NB4 (cell line): ENCODE results near the gene MRPL36.

Experiments
- DNase-seq: peaks from one replicate; pipeline ENCODE4 v3.0.0; 2010; ENCODE audit warnings: low read depth
- H3K4me3 ChIP-seq: one replicate; pipeline ENCODE4 v1.5.1; 2011; ENCODE audit warnings: mild to moderate bottlenecking, low read depth, low read length, moderate library complexity
- CTCF ChIP-seq: IDR thresholded peaks from one replicate; pipeline ENCODE4 v1.5.1; 2012; ENCODE audit warnings: low read depth, low read length
- MYC ChIP-seq: IDR thresholded peaks from 2 replicates; pipeline ENCODE4 v1.6.1; 2011; ENCODE audit warnings: low read depth, low read length
- POLR2A ChIP-seq: IDR thresholded peaks from 2 replicates; pipeline ENCODE4 v1.6.1; 2011; ENCODE audit warnings: mild to moderate bottlenecking; ENCODE audit not compliant: insufficient read length; ENCODE audit errors: extremely low read depth
- TF ChIP-seq, protein P1 (sequence below): IDR thresholded peaks from 2 replicates; pipeline ENCODE4 v1.6.1; 2011; ENCODE audit warnings: low read depth, low read length

Gene MRPL36

GRCh38 chr5:1753490-1753889 is 46.1 kb downstream of the MRPL36 start:
- TF ChIP-seq, protein P1, sequence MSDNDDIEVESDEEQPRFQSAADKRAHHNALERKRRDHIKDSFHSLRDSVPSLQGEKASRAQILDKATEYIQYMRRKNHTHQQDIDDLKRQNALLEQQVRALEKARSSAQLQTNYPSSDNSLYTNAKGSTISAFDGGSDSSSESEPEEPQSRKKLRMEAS, result no peak
- TF ChIP-seq POLR2A (no peak), MYC (no peak)
- no peak overlapping the region for H3K4me3 ChIP-seq
- DNase-seq, result no peak

GRCh38 chr5:1752881-1753280 is 46.8 kb downstream of the MRPL36 start:
- TF ChIP-seq, protein P1, result no peak
- TF ChIP-seq POLR2A (no peak), CTCF (no peak), MYC (no peak)
- no peak for DNase-seq
- H3K4me3 ChIP-seq, result no peak overlapping the region

GRCh38 chr5:1751864-1752822 is 47.5 kb downstream of the MRPL36 start:
- TF ChIP-seq CTCF, result no peak
- DNase-seq, result no peak
- H3K4me3 ChIP-seq, result no peak overlapping the region

GRCh38 chr5:1751026-1751863 is 48.4 kb downstream of the MRPL36 start:
- TF ChIP-seq POLR2A, result no peak
- no peak for TF ChIP-seq MYC
- TF ChIP-seq CTCF, result no peak
- TF ChIP-seq, protein P1, result no peak
- H3K4me3 ChIP-seq, result no peak overlapping the region
- DNase-seq, result no peak

DNA sequence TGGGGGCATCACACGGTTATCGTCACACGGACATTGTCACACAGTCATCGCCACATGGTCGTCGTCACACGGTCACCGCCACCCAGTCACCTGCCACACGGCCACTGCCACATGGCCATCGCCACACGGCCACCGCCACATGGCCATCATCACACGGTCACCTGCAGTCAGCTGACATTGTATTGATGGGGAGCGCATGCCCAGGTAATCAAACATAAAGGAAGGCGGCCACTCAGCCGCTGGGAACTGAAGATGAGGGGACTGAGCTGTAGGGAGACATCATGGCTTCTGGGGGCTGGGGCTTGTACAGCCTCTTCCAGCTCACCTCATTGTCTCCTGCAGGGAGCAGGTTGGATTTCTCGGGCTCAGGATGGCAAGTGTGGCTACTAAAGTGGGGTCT is 49.2 kb downstream of the MRPL36 start:
- no peak for DNase-seq
- no peak for TF ChIP-seq POLR2A
- no peak for TF ChIP-seq MYC
- H3K4me3 ChIP-seq, result no peak overlapping the region

DNA sequence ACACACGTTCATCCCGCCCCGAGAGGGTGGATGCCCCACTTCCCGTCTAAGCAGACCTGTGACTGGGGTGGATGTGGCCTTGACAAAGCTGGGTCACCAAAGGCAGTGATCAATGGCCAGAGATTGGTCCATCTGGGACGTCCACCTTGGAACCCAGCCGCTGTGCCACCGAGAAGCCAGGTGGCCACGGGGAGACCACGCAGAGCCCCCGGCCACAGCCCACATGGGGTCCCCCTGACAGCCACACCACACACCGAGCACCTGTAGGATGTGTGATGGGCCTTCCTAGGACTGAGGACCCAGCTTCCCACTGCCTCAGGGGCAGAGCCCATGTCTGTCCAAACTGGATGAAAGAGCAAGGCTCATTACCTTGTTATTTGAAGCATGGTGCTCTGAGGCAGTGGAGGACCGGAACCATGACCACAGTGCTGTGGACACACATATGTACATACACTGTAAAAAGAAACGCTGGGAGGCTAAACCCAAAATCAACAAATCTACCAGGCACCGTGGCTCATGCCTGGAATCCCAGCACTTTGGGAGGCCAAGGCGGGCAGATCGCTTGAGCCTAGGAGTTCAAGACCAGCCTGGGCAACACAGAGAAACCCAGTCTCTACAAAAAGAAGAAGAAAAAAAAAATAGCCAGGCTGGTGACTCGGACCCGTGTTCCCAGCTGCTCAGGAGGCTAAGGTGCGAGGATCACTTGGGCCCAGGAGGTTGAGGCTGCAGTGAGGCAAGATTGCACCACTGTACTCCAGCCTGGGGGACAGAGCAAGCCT is 50.1 kb downstream of the MRPL36 start:
- no peak overlapping the region for H3K4me3 ChIP-seq
- TF ChIP-seq POLR2A, result no peak
- DNase-seq, result no peak

- no peak overlapping the region for H3K4me3 ChIP-seq
- TF ChIP-seq, protein P1, result no peak
- TF ChIP-seq POLR2A, result no peak
- TF ChIP-seq CTCF, result no peak
- DNase-seq, result no peak
Observed at GRCh38 chr5:1748845-1749244, 50.8 kb downstream of the MRPL36 start.
